Fibroblast of gingiva (primary cell): ENCODE results near the gene SBNO2.
"Not testable (repeated sequence)": the region's sequence is repeated elsewhere in the genome, so short reads cannot be mapped to it uniquely, and the experiment has no call there.

Experiments used
- DNase-seq: peaks from one replicate; pipeline ENCODE4 v3.0.0-alpha.2; 2011; ENCODE audit warnings: low read depth

Gene SBNO2

GRCh38 chr19:1117654-1118053 is 56.4 kb downstream of the SBNO2 start:
- no peak for DNase-seq

DNA sequence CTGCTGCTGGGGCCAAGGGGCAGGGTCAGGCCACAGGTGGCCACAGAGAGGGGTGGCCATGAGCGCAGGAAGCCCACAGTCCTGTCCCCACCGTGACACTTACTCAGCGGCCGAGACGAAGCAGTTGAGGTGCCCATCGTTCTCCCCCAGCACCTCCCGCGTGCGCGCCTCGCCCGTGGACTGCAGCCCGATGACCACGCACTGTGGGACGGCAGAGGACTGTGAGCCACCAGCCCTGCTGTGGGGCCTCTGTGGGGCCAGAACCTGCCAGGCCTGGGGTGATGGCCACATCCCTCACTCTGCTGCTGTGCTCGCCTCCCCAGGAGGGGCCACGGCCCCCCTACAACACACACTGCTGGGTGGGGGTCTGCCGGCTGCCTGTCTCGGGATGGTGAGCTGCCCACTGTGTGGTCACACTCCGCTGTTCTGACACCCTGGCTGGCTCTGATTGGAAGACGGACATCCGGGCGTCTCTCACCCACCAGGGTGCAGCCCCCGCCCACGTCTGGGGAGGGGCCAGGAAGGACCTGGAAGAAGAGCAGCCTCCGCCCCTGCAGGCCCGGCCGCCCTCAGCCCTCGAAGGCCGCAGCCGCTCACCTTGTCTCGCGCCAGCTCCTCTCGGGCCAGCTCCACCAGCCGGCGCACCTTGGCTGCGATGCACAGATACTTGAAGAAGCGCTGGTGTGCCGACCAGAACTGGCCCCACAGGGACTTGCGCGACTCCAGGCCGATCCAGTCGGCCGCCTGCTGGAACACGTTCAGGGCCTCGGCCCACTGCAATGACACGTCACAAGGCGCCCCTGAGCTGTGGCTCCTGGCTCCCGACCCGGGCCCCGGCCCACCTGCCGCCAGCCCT is 57.1 kb downstream of the SBNO2 start:
- no peak for DNase-seq

DNA sequence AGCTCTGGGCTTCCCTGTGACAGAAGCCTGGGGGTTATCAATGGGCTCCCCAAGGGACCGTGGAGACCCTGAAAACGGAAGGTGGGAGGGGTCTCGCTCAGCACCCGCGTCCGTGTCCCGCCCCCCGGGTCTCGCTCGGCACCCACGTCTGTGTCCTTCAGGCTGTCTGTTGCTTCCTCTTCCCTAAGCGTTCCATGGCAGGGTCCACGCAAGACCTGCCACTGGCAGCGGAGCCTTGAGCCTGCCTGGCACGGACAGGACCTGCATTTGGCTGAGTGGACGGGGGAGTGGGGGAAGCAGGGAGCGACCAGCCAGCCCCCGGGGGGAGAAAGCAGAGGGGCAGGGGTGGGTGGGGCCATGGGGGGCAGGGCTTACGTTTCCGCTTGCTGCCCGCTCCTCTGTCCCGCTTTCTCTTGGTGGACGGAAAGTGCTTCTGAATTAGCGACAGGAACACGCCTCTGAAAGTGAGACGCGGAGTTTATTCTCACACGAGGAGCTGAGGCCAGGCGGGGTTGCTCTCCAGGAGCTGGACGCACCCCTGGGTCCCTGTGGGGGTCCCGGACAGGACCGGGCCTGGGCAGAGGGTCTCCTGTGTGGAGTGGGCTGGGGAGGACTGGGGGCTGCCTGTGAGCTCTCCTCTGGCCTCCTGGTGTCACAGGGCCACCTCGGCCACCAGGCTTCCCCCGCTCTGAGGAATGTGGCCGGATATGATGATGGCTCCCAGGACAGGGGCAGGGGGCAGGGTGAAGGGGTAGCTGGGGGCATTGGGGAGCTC is 58.2 kb downstream of the SBNO2 start:
- no peak for DNase-seq

DNA sequence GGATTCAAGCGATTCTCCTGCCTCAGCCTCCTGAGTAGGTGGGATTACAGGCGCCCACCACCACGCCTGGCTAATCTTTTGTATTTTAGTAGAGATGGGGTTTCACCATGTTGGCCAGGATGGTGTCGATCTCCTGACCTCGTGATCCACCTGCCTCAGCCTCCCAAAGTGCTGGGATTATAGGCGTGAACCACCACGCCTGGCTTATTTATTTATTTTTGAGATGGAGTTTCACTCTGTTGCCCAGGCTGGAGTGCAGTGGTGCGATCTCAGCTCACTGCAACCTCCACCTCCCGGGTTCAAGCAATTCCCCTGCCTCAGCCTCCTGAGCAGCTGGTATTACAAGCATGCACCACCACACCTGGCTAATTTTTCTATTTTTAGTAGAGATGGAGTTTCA is 59.3 kb downstream of the SBNO2 start:
- DNase-seq = not testable (repeated sequence)

GRCh38 chr19:1113986-1114483 is 60.0 kb downstream of the SBNO2 start:
- DNase-seq = no peak

- DNase-seq = peak; percentile 95
These were observed 60.8 kb downstream of the SBNO2 start for GRCh38 chr19:1113030-1113985.

GRCh38 chr19:1112268-1113029 is 61.6 kb downstream of the SBNO2 start:
- DNase-seq = no peak

GRCh38 chr19:1111641-1112267 is 62.3 kb downstream of the SBNO2 start:
- DNase-seq = no peak

DNA sequence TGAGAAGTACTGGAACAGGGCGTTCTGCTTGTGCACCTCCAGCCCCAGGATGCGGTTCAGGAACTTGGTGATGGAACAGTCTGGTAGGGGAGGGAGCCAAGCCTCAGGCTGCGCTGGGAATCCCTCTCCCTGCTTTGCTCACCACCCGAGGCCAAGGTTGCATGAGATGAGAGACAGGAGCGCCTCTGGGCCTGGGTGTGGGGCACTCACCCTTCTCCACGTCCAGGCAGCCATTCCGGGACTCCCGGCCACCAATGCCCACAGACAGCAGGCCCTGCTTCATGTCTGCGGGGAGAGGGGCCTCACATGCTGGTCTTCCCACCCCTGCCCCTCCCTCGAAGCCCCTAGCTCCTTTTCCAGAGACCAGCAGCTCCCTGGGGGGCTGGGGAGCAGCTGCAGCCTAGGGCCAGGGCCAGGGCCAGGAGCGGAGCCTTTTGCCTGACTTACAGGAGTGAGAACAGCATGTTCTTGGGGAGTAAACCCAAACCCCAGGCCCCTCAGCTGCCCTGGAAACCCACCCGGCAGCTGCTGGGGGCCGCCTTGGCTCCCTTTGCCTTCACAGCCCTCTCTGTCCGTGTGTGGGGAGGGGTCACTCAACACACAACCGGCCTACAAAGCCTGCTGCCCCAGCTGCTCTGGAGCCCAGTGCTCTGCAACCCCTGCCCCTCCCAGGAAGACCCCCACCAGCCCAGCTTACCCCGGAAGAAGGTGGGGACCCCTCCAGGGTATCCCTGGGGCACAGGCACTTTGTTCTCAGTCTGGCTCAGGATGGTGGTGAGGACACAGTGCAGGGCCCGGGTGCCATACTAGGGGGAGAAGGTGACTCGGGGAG is 63.0 kb downstream of the SBNO2 start:
- no peak for DNase-seq

DNA sequence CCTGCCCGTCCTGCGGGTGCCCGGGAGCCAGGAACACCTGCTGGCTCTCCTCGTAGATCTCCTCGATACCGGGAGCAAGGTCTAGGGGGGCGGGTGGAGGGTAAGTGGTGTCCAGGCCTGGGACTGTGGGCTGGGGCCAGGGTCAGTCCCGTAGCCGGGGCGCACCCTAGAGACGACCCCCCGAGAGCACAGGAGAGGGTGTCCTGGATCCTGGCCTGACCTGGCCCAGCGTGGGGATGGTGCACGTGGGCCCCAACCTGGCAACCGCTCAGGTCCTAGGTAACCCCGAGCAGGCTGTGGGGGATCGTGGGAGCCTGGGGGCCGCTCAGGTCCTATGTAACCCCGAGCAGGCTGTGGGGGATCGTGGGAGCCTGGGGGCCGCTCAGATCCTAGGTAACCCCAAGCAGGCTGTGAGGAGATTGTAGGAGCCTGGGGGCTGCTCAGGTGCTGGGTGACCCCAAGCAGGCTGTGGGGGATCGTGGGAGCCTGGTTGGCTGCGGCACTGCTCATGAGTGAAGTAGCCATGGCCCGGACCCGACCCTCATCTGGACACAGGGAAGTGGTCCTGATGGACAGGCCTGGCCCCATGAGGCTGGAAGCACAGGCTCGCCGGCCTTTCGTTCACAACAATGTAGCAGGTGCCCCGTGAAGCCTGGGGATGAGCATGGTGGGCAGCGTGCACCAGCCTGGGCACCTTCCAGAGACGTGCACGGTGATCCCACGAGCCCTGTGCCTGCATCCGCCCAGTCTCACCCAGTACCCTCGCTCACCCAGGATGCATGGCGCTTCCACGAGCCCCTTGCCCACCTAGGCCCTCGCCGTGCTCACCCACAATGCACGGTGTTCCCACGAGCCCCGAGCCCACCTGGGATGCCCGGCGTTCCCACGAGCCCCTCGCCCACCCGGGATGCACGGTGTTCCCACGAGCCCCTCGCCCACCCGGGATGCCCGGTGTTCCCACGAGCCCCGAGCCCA is 64.1 kb downstream of the SBNO2 start:
- no peak for DNase-seq

DNA sequence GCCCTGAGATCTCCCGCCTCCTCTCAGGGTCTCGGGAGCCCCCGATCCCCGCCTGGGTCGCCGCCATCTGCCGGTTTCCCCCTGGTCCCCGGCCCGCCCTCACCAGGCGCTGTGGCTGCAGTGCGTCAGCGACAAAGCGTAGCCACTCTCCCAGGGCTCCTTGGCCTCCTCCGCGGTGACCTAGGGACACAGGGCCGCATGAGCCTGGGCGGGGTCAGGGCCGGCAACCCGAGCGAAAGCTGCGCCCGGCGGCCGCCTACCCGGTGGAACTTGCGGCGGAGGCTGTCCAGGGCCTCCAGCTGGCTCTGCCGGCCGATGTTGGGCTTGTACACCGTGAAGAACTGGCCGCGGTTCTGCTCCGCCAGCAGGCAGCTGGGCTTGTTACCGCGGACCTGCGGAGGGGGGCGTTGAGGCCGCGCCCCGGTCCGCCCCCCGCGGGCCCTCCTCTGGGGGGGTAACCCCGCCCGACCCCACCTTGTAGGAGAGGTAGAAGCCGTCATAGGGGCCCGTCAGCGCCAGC is 65.0 kb downstream of the SBNO2 start:
- no peak for DNase-seq

DNA sequence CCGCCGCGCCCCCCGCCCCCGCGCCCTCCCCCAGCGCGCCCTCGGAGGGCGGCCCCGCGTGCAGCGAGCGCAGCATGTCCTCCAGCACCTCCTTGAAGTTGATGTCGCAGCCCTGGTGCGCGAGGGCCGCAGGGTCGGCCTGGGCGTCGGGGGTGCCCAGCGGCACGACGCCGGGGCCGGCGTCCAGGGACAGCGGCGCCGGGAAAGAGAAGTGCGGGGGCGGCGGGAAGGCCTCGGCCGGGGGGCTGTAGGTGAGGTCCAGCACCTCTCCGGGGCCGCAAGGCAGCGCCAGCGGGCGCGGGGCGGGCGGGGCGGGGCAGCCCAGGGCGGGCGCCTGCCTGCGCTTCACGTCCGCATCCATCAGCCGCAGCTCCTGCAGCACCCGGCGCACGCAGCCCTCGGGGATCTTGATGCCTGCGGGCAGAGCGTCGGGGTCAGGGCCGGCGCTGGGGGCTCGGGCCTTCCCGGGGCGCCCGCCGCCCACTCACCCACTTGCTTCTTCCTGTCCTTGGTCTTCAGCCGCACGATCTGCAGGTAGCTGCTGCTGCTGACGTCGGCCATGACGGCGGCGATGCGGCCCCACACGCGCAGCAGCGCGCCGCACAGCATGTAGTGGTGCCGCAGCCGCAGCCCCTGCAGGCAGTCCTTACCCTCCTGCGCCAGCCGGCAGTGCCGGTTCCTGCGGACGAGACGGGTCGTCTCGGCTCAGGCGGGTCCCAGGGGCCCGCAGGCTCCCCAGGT is 65.6 kb downstream of the SBNO2 start:
- no peak for DNase-seq

GRCh38 chr19:1107661-1108261 is 66.3 kb downstream of the SBNO2 start:
- no peak for DNase-seq

GRCh38 chr19:1106841-1107660 is 67.0 kb downstream of the SBNO2 start:
- DNase-seq = peak; percentile 72

DNA sequence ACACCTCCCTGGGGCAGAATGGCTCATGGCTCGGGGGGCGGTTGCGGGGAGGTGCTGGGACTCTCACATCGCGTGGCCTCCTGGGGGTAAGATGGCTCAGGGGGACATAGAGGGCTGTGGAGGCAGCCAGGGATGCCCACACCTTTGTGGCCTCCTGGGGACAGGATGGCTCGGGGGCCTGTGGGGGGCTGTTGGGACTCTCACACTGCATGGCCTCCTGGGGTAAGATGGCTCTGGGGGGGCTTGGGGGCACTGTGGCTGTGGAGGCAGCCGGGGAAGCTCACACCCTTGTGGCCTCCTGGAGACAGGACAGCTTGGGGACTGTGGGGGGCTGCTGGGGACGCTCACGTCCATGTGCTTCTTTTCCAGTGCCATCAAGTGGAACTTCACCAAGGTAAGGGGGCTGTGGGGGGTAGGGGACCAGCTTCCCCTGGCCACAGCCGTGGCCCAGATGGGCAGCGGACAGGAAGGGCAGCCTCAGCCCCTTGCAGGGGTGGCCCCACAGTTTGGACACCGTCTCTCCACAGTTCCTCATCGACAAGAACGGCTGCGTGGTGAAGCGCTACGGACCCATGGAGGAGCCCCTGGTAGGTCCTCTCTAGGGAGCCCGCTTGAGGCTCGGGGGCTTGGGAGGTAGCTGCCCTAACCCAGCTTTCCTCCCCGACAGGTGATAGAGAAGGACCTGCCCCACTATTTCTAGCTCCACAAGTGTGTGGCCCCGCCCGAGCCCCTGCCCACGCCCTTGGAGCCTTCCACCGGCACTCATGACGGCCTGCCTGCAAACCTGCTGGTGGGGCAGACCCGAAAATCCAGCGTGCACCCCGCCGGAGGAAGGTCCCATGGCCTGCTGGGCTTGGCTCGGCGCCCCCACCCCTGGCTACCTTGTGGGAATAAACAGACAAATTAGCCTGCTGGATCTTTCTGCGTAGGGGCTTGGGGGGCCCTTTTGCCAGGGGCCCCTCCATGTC is 67.9 kb downstream of the SBNO2 start:
- peak; percentile 37 for DNase-seq
